ENCODE measurements around the gene ZNF474.

The ZNF474 gene

GRCh38 chr5:122156724-122157325 is 27.5 kb downstream of the ZNF474 start:
- no peak overlapping the region for H3K4me3 ChIP-seq (ENCODE audit: low read length)
- H3K27me3 ChIP-seq (ENCODE audit: control insufficient read depth, insufficient read depth, low read length) = no peaks in the 10 kb centered on the region
- no peaks in the 10 kb centered on the region for H3K36me3 ChIP-seq (ENCODE audit: control insufficient read depth, low read depth, low read length)
- no peak overlapping the region for H3K9ac ChIP-seq (ENCODE audit: low read length)
- no peaks in the 10 kb centered on the region for H3K4me1 ChIP-seq (ENCODE audit: control insufficient read depth, low read depth, low read length)
- H3K9me3 ChIP-seq (ENCODE audit: control insufficient read depth, low read depth, low read length) = no peaks in the 10 kb centered on the region
- no peak overlapping the region for H3K27ac ChIP-seq (ENCODE audit: low read length)

DNA sequence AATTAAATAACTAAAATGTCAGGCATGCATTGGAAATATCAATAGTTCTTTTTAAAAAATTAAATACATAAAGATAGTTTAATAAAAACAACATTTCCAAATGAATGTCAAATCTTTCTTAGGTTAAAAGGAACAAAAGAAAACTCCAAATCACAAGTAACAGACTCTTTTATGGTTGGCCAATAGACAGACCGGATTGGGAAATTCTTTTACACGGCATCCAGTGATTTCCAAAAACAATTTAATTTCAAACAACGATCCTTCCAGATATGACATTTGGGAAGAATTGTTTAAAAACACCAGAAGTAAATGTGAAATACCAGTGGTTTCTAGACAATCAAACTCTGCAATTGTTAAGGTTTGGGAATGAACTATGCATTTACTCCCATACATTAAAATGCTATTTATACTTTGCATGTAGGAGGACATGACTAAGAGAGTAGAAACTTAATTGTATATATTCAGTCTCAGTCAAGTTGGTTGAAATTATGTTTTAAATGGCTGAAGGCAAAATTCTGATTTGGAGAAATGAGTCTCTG is 32.8 kb downstream of the ZNF474 start:
- Histone ChIP-seq H3K36me3 (ENCODE audit: control insufficient read depth, low read depth, low read length) (no peaks in the 10 kb centered on the region), H3K9ac (ENCODE audit: low read length) (no peak overlapping the region), H3K27me3 (ENCODE audit: control insufficient read depth, insufficient read depth, low read length) (no peaks in the 10 kb centered on the region), H3K4me1 (ENCODE audit: control insufficient read depth, low read depth, low read length) (peaks cover 11% of the 10 kb centered on the region), H3K9me3 (ENCODE audit: control insufficient read depth, low read depth, low read length) (no peaks in the 10 kb centered on the region), H3K27ac (ENCODE audit: low read length) (no peak overlapping the region), H3K4me3 (ENCODE audit: low read length) (no peak overlapping the region)

- no peak overlapping the region for H3K27ac ChIP-seq (ENCODE audit: low read length)
- H3K27me3 ChIP-seq (ENCODE audit: control insufficient read depth, insufficient read depth, low read length) = no peaks in the 10 kb centered on the region
- H3K36me3 ChIP-seq (ENCODE audit: control insufficient read depth, low read depth, low read length) = no peaks in the 10 kb centered on the region
- H3K9ac ChIP-seq (ENCODE audit: low read length) = no peak overlapping the region
- H3K4me1 ChIP-seq (ENCODE audit: control insufficient read depth, low read depth, low read length) = peaks cover 11% of the 10 kb centered on the region
- no peaks in the 10 kb centered on the region for H3K9me3 ChIP-seq (ENCODE audit: control insufficient read depth, low read depth, low read length)
- H3K4me3 ChIP-seq (ENCODE audit: low read length) = no peak overlapping the region
Observed at GRCh38 chr5:122163121-122164069, 34.0 kb downstream of the ZNF474 start.

- Histone ChIP-seq H3K4me1 (ENCODE audit: control insufficient read depth, low read depth, low read length) (peaks cover 11% of the 10 kb centered on the region), H3K9me3 (ENCODE audit: control insufficient read depth, low read depth, low read length) (no peaks in the 10 kb centered on the region), H3K36me3 (ENCODE audit: control insufficient read depth, low read depth, low read length) (no peaks in the 10 kb centered on the region), H3K27me3 (ENCODE audit: control insufficient read depth, insufficient read depth, low read length) (no peaks in the 10 kb centered on the region), H3K4me3 (ENCODE audit: low read length) (no peak overlapping the region), H3K9ac (ENCODE audit: low read length) (no peak overlapping the region), H3K27ac (ENCODE audit: low read length) (no peak overlapping the region)
Observed at GRCh38 chr5:122164070-122164435, 34.7 kb downstream of the ZNF474 start.

DNA sequence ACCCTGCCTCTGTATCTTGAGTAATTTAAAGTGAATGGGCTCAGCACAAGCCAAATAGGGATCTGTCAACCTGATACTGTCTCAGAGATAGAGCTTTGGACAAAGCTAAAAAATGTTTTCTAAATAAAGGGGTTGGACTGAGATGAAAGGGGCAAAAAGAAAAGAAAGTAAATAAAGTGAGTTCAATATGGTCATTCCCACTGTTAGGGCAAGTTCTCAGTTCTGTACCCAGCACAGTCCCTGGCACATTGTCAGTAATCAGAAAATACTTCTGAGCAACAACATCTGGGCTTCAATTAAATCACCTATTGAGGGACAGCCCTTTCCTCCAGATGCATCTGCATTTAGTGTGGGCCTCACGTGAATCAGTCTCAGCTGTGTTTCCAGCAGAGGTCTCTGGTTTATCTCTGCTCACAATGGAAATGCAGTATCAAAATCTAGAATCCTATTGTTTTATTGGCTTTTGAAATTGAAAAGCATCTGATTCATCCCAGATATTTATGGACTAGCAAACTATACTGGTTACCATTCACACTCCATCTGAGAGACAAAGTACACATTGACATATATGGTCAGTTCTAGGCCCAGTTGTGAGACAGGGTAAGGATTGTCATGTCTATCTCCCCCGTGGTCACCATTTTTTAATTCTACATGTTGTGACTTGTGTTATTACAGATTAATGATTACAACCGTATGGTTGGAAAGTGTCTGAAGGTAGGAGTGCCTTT is 35.6 kb downstream of the ZNF474 start:
- no peak overlapping the region for H3K4me3 ChIP-seq (ENCODE audit: low read length)
- H3K9ac ChIP-seq (ENCODE audit: low read length) = no peak overlapping the region
- no peaks in the 10 kb centered on the region for H3K27me3 ChIP-seq (ENCODE audit: control insufficient read depth, insufficient read depth, low read length)
- H3K36me3 ChIP-seq (ENCODE audit: control insufficient read depth, low read depth, low read length) = no peaks in the 10 kb centered on the region
- no peak overlapping the region for H3K27ac ChIP-seq (ENCODE audit: low read length)
- H3K9me3 ChIP-seq (ENCODE audit: control insufficient read depth, low read depth, low read length) = no peaks in the 10 kb centered on the region
- H3K4me1 ChIP-seq (ENCODE audit: control insufficient read depth, low read depth, low read length) = peaks cover 11% of the 10 kb centered on the region

GRCh38 chr5:122165559-122166078 is 36.3 kb downstream of the ZNF474 start:
- Histone ChIP-seq H3K27ac (ENCODE audit: low read length) (no peak overlapping the region), H3K9me3 (ENCODE audit: control insufficient read depth, low read depth, low read length) (no peaks in the 10 kb centered on the region)

GRCh38 chr5:122169350-122170103 is 40.2 kb downstream of the ZNF474 start:
- Histone ChIP-seq H3K9me3 (ENCODE audit: control insufficient read depth, low read depth, low read length) (no peaks in the 10 kb centered on the region), H3K4me1 (ENCODE audit: control insufficient read depth, low read depth, low read length) (peaks cover 5% of the 10 kb centered on the region), H3K36me3 (ENCODE audit: control insufficient read depth, low read depth, low read length) (no peaks in the 10 kb centered on the region), H3K9ac (ENCODE audit: low read length) (no peak overlapping the region), H3K4me3 (ENCODE audit: low read length) (no peak overlapping the region), H3K27me3 (ENCODE audit: control insufficient read depth, insufficient read depth, low read length) (no peaks in the 10 kb centered on the region), H3K27ac (ENCODE audit: low read length) (no peak overlapping the region)

More at GRCh38 chr5:122165559-122166078, 36.3 kb downstream of the ZNF474 start:
- Histone ChIP-seq H3K27me3 (ENCODE audit: control insufficient read depth, insufficient read depth, low read length) (no peaks in the 10 kb centered on the region), H3K9ac (ENCODE audit: low read length) (no peak overlapping the region), H3K36me3 (ENCODE audit: control insufficient read depth, low read depth, low read length) (no peaks in the 10 kb centered on the region), H3K4me1 (ENCODE audit: control insufficient read depth, low read depth, low read length) (peaks cover 16% of the 10 kb centered on the region), H3K4me3 (ENCODE audit: low read length) (no peak overlapping the region)

- peaks cover 5% of the 10 kb centered on the region for H3K4me1 ChIP-seq (ENCODE audit: control insufficient read depth, low read depth, low read length)
- H3K9ac ChIP-seq (ENCODE audit: low read length) = no peak overlapping the region
- no peaks in the 10 kb centered on the region for H3K27me3 ChIP-seq (ENCODE audit: control insufficient read depth, insufficient read depth, low read length)
- H3K4me3 ChIP-seq (ENCODE audit: low read length) = no peak overlapping the region
- H3K27ac ChIP-seq (ENCODE audit: low read length) = no peak overlapping the region
- no peaks in the 10 kb centered on the region for H3K9me3 ChIP-seq (ENCODE audit: control insufficient read depth, low read depth, low read length)
- H3K36me3 ChIP-seq (ENCODE audit: control insufficient read depth, low read depth, low read length) = no peaks in the 10 kb centered on the region
Observed at GRCh38 chr5:122170620-122171019, 41.3 kb downstream of the ZNF474 start.

GRCh38 chr5:122172207-122172606 is 42.9 kb downstream of the ZNF474 start:
- Histone ChIP-seq H3K27me3 (ENCODE audit: control insufficient read depth, insufficient read depth, low read length) (no peaks in the 10 kb centered on the region), H3K9ac (ENCODE audit: low read length) (no peak overlapping the region), H3K4me3 (ENCODE audit: low read length) (no peak overlapping the region), H3K9me3 (ENCODE audit: control insufficient read depth, low read depth, low read length) (no peaks in the 10 kb centered on the region), H3K36me3 (ENCODE audit: control insufficient read depth, low read depth, low read length) (no peaks in the 10 kb centered on the region), H3K4me1 (ENCODE audit: control insufficient read depth, low read depth, low read length) (peaks cover 5% of the 10 kb centered on the region), H3K27ac (ENCODE audit: low read length) (no peak overlapping the region)

- Histone ChIP-seq H3K9ac (ENCODE audit: low read length) (no peak overlapping the region), H3K36me3 (ENCODE audit: control insufficient read depth, low read depth, low read length) (no peaks in the 10 kb centered on the region), H3K27ac (ENCODE audit: low read length) (no peak overlapping the region), H3K4me3 (ENCODE audit: low read length) (no peak overlapping the region), H3K27me3 (ENCODE audit: control insufficient read depth, insufficient read depth, low read length) (no peaks in the 10 kb centered on the region), H3K9me3 (ENCODE audit: control insufficient read depth, low read depth, low read length) (no peaks in the 10 kb centered on the region), H3K4me1 (ENCODE audit: control insufficient read depth, low read depth, low read length) (peaks cover 5% of the 10 kb centered on the region)
Observed at GRCh38 chr5:122173474-122174415, 44.4 kb downstream of the ZNF474 start.

Data from iPS-18a (cell line).